GM19351 (cell line): Measurements from ENCODE around the gene PARP16.

ENCODE experiments used
- ATAC-seq: cut with Tn5 transposase; IDR thresholded peaks from one replicate; pipeline ENCODE4 v1.9.1; 2021; ENCODE audit warnings: mild to moderate bottlenecking, moderate library complexity; ENCODE audit not compliant: unreplicated experiment

Gene PARP16

GRCh38 chr15:65208647-65209046, 78.0 kb downstream of the PARP16 start:
- no peak for ATAC-seq
